Measurements from ENCODE around the gene SLC22A12.

Gene SLC22A12

DNA sequence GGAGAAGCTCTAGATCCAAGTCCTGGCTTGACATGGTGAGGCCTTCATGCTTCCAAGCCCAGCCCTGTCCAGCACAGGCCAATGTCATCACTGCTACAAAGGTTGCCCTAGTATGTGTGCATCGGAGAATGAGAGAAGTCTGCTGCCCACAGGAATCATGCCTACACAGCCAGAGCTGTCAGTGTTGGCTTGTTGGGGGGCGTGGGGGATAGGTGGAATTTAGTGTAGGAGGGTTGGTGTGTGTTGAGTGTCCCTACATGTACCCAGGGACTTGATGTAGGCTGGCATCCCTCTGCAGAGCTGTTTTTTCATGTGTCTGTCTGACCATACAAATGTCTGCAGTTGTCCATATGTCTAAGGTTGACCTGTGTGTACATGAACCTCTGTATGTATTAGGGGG lies 37.6 kb downstream of the SLC22A12 start:
- no peak for DNase-seq (ENCODE audit: low read depth)

DNA sequence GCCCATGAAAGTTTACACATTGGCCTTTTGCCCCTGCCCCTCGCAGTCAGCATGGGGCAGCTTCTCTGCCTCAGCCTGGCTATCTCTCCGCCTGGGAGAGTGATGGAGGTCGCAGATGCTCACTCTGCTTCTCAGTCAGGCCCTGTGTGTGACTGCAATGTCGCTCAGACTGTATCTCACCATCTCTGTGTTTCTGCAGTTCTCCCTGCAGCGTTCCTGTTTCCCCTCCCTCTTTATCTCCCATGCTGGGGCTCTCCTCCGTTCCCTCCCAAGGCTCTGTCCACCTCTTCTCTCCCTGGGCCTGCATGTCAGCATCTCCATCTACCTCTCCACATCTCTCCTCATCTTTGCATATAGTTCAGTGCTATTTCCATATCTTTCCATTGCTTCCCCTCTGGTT lies 38.1 kb downstream of the SLC22A12 start:
- no peak for DNase-seq (ENCODE audit: low read depth)

DNA sequence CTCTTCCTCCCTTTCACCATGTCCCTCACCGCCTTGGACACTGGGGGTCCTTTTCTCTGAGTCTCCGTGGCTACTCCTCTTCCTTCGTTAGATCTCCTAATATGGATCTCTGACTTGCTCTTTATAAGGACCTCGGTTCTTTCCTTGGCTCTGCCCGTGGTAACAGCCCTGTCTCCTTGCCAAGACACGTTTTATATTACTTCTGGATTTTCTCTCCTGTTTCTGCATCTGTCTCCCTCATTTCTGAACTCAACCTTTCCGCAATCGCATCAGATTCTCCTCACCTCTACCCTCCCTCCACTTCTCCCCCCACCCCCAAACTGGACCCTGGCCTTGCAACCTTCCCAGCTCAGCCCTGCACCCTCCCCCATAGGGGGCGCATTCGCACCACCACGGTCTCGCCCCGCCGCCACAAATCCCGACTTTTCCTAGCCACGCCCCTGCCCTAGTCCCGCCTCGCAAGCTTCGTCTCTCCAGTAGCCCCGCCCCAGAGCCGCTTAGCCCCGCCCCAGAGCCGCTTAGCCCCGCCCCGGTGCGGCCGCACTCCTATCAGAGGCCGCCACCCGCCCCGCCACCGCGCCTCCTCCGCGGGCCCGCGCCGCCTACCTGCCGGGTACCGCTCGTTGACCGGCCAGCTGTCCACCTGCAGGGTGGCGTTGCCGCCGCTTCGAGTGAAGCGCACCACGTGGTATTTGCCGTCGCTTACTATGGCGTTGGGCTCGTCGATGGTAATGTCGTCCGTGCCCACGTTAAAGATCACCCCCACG lies 39.0 kb downstream of the SLC22A12 start:
- DNase-seq (ENCODE audit: low read depth) = no peak

DNA sequence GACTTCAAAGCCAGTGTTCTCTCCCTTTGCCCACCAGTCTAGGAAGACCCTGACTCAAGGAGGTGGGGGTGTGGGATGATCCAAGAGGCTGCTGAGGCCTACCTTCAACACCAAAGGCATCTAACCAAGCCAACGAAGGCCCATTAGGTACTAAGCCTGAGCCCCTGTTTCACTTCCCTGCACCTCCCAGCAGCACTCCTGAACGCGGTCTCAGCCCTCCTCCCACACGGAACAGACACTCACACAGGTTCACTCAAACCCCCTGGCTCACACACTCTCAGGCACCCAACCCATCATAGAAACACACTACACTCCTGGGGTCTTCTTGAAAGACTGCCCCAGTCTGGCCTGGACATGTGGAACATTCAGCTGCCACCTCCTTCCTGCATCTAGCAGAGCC lies 40.7 kb downstream of the SLC22A12 start:
- DNase-seq (ENCODE audit: low read depth) = no peak

DNA sequence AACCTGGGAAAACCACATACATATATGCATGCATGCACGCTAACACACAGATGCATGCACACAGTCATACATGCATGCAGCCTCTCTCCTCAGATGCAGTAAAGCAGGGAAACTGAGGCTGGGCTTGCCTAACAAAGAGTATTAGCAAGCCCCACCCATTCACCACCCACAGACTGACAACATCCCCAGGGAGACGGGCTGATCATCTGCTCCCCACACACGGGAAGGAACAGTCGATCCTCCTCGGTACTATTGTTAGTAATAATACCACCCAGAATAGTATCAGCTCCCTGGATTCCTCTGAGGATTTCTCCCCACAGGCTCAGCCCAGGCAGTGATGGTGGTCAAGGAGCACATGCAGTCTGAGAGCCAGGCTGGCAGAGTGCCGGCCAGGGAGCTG lies 41.2 kb downstream of the SLC22A12 start:
- DNase-seq (ENCODE audit: low read depth) = no peak

DNA sequence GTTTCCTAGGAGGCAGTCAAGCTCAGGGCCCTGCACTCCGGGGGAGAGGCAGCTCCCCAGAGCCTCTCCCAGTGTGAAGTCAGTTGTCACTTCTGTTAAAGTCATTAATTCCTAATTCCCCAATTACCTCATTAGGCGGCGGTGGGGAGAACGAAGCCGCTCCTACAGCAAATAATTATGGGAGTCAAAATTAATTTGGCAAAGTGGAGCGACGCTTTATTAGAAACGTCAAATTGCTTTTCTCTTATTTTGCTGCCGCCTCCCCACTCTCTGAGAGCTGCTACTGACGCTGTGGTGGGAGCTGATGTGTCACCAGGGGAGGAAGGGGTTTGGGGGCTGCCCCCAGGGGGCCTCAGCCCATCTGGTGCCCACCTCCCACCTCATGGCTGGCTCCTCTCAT lies 41.6 kb downstream of the SLC22A12 start:
- no peak for DNase-seq (ENCODE audit: low read depth)

DNA sequence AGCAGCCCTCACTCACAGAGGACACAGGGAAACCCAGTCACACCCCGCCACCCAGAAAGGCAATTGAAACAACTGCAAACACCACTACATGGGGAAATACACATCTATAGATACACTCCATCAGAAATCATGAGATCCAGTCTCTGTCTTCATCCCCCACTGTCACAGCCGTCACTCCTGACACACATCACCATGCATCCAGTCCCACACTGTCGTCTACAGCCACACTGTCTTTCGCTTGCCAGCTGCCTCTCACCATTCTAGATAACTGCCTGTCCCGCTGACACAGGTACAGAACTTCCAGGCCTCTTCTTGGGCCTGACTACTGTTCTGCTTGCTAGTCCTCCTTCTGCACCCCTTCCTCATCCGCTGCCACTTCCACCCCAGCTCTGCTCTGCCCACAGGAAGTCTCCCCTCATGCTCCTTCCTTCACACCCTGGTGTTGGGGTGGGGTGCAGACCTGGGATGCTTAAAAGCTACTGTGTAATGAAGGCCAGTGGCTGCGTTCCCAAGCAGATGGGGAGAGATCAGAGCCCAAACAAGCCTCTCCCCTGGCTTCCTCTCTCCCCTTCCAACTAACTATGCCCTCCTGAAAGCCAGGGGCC lies 42.6 kb downstream of the SLC22A12 start:
- DNase-seq (ENCODE audit: low read depth) = no peak

DNA sequence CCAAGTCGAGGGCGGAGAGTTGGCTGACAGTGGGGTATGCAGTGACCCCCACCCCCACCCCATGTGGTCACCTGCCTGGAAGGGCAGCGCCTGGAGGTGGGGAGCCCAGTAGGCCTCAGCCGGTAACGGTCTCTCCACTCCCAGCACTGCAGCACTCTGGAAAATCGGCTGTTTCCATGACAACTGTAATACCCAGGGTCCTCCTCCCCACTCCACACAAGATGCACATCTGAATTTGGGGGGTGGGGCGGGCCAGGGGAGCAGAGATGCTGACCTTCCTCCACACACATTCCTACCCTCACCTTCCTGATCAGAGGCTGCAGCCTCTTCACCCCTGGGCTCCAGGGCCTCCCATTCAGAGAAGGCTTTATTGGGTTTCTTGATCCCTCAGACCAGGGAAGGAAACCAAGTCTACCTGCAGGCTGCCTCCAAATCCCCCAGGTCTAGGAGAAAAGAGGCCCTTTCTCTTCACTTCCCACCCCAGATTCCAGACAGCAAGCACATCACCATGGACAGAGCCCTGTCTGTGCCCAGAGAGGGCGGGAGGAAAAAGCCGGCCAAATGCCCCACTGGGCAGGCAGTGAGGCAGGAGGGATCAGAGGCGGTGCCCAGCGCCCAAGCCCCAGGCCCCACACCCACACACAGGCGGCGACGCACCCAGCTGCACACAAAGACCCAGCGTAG lies 46.5 kb downstream of the SLC22A12 start:
- DNase-seq (ENCODE audit: low read depth) = no peak

DNA sequence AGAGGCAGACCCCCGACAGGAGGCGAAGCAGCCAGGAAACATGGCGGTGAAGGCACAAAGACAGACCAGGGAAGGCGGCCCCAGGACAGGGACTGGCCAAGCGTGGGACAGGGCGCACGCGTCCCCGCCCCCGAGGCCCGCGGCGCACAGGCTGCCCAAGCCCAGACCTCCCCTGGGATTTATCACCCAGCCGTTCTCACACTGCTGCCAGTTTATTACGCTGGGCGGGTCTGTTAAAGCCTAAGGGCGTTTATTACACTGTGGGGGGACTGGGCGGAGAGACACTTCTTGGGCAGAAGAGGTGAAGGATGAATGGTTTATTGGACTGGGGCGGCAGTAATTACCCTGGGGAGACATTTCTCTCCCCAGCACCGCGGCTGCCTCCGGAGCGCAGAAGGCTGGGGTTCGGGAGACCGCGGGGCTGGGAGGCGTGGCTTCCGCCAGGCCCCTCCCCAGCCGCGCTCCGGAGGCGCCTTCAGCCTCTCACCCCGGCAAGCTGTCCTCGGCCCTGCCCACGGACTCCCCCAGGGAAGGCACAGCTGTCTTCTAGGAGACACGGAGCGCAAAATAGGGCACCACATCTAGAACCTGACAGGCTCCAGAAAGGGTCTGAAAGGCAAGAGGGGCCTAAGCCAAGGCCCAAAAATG lies 47.1 kb downstream of the SLC22A12 start:
- DNase-seq (ENCODE audit: low read depth) = no peak

DNA sequence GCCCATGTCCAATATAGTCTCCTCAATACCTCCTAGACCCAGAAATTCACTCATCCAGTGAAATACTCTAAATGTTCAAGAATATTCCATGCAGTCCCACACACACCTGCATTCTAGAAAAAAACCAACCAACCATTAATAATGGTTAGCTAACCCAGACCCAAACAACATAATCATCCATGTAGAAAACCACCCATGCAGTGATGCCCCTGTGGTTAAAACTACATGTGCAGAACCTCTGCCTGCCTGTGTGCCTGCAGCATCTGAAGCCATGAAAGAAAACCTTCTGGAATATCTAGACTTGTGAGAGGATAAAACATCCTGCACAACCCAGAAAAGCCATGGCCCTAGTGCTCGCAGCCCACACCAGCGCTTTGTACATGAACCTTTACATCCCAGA lies 47.8 kb downstream of the SLC22A12 start:
- no peak for DNase-seq (ENCODE audit: low read depth)

DNA sequence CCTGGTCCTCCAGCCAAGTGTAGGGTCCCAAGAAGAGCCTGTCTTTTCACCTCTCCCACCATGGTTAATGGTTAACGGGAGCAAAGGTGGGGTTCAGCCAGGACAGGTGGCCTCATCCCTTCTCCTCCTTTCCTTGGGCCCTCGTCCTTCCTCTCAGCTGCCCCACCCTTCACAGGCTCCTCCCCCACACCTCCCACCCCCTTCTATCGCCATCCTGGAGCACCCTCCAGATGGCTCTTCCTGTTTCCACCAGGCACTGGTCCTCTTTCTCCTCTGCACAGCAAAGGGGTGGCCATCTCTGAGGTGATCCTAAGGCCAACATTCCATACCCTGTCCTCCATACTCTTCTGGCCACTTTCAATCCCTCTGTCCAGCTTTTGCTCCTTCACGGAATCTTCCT lies 48.9 kb downstream of the SLC22A12 start:
- no peak for DNase-seq (ENCODE audit: low read depth)

DNA sequence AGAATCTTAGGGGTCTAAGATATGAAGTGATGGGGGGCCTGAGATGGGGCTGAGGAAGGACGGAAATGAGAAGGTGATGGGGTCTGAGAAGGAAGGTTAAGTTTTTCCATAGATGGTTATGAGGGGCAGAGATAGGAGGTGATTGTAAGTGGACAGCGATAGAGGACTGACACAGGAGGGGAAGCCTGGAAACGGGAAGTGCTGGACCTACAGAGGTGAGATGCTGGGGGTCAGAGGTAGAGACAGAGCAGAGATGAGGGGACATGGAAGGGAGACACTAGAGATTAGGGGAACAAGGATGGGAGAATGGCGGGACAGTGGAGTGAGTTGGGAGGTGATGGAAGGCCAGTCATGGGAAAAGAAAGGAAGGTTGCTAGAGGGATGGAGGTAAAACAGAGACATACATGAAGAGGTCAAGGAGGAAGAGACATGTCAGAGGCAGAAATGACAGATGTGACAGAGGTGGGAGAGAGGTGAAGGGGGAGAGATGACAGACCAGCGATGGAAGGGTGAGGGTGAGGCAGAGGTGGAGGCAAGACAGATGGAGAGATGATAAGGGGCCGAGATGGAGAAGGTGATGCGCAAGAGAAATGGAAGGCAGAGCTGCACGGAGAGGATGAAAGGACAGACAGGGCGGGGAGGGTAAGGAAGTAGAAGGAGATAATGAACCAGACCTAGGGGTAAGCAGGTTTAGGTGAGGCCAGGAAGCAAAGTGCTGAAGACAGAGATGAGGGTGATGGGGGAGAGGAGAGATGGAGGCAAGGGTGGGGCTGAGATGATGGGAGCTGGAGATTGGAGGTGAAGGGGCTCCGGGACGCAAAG lies 50.8 kb downstream of the SLC22A12 start:
- DNase-seq (ENCODE audit: low read depth) = no peak

DNA sequence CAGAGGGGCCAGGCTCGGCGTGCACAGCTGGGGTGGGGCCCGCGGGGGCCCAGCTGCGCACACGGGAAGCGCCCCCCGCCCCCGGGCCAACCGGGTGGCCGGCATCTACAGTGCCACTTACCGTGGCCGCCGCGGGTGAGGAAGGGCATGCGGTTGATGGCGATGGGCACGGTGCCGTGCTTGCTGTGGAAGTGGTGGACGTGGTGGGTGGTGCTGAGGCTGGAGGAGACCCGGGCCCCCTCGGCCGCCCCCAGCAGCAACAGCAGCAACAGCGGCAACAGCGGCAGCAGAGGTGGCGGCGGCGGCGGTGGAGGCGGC lies 51.4 kb downstream of the SLC22A12 start:
- DNase-seq (ENCODE audit: low read depth) = no peak

DNA sequence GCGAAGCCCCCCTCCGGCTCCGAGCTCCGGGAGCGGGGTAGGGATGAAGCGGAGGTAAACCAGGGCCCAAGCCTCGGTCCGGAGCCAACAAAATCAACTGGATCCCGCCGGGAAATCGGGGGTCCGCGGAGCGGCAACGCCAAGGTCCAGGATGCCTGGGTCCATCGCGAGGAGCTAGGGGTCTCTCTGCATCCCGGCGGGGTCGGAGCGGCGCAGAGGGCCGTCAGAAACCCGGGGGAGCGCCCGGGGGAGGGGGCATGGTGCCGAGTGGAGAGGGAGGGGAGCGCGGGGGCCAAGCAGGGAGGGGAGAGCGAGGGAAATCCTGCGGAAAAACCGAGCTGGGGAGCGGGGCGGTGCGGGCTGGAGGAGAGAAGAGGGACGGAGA lies 51.8 kb downstream of the SLC22A12 start:
- no peak for DNase-seq (ENCODE audit: low read depth)

DNA sequence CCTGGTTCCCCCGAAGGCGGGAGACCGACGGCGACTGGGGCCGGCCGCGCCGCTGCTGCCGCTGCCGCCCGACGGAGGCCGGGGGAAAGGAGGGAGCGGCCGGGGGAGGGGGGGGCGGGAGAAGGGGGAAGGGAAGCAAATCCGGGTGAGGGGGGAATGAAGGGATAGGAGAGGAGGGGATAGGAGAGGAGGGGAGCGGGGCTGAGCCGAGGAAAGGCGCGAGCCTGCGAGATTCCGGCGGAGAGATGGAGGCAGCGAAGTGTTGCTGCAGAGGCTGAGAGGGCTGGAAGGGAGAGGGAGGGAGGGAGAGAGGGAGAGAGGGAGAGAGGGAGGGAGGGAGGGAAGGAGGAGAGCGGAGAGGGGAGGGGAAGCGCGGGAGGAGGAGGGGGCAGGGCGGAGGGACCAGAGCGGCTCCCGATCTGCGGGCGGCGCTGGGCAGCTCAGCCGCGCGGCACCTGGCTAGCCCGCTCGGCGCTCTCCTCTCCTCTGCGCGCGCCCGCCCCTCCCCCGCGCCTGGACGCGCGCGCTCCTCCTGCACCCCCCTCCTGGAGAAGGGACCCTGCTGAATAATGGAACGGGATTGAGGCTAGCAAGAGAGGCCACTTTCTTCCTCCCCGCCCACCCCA lies 52.3 kb downstream of the SLC22A12 start:
- no peak for DNase-seq (ENCODE audit: low read depth)

DNA sequence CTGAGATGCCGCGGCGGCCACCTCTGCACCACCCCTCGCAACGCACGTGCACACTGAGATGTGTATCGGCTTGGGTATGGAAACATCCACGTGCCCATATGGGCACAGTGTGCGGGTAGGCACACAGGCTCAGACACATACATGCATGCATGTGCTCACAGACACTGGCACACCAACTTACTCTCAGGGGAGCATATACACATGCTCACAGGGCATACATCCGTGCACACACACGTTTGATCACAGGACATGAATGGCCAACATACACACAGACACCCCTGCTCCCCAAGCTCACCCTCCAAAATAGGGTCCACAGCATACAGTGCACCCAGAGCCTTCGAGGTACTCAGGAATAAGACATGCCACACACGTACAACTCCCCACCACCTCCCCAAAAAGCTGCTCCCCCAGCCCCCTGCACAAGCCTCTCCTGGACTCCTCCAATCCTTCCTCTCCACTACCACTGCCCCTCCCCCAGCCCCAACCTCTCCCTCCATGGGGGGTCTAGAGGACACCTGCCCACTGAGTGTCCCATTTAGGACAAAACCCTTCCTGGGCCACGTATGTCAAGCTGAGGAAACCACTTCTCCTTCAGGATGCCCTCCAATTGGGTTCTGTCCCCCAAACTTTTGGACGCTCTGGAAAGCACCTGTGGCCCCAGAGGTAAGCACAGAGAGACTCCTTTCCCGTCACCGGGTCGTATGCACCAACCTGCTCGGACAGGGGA lies 53.1 kb downstream of the SLC22A12 start:
- DNase-seq (ENCODE audit: low read depth) = no peak

DNA sequence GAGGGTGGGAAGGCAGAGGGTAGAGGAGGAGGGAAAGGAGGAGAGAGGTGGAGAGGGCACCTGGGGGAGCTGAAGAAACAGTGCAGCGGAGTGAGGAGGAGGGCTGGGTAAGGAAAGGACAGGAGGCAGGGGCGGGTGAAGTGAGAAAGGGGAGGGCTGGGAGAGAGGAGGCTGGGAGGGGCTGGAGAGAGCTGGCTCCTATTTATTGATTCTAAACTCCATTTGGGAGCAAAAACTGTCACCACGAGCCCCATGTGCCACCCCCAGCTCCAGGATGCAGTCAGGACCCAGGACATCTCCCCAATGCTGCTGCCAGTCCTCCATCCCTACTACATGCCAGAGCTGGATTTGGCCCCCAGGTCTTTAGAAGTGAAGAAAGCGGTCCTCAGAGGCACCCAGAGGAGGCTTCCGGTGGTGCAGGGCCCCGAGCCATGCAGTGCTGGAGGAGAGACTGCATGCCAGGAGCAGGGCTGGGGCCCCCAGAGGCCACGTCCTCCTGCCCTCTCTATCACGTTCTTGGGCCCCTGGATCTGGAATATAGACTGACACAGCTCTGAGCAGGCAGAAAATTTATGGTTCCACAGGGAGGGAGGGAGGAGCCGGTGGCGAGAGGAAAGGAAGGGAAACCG lies 53.7 kb downstream of the SLC22A12 start:
- DNase-seq (ENCODE audit: low read depth) = no peak

DNA sequence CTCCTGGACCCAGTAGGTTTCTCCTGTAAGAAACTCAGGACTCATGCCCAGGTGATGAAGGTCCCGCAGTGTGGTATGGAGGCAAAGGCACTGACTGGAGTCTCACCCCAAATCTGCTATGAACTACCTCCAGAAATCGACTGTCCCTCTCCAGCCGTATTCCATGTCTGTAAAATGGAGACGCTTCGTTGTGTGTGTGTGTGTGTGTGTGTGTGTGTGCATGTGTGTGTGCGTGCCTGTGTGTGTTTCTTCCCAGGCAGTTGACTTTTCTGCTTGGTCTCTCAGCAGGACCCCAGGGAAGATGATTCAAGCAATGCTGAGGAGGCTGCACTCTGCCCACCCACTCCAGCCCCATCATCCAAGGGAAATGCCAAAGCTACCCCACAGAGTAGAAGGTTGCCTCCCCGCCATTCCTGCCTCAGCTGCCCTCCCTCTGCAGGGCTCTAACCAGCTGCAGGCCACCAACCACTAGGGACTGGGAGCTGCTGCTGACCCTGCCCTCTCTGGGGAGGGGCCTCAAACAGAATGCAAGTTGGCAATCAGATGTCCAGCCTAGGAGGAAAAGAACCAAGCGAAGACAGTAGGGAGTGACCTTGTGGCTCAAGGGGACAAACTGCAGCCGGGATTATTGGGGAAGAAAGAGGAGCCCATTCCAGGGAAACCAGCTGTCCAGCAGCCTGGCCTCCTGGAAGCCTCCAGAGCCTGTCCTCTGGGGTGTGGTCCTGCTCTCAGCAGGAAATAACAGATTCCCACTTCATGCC lies 56.2 kb downstream of the SLC22A12 start:
- DNase-seq (ENCODE audit: low read depth) = no peak

DNA sequence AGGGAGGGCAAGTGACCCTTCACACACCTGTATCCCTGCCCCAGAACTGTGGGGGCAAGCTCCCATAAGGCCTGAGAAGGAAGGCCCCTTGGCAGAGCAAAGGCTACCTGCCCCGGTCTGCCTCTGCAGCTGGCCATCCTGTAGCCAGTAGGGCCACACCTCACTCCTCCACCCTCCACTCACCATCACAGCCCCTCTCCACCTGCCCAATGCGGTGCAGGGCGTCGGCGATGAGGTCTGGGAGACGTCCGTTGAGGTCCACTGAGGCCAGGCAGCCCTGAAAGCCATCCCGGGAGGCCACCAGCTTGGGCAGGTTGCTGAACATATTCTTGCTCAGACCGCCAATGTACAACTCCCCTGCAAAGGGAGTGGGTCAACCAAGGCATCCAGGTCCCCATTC lies 57.5 kb downstream of the SLC22A12 start:
- no peak for DNase-seq (ENCODE audit: low read depth)

DNA sequence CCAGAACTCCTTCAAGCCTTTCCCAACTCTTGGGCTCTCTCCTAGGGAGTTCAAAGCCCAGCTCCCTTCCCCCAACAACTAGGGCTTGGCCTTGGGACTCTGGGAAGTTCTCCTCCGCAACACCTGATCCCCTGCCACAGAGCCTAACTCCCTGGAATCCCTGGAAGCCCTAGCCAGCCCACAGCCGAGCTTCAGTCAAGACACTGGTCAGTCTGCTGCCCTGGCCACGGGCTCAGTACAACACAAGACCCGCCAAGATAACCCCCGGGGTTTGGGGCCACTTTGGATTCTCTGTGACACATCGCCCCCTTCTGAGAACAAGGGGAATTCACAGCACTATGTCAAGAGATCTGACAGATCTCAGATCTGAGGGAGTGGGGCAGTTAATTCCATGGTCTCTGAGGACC lies 58.3 kb downstream of the SLC22A12 start:
- DNase-seq (ENCODE audit: low read depth) = no peak
